GM06990 (cell line): ENCODE results near the gene HERC2.
"Not testable (repeated sequence)": the region's sequence is repeated elsewhere in the genome, so short reads cannot be mapped to it uniquely, and the experiment has no call there.

Experiments used
- DNase-seq: peaks from one replicate; pipeline ENCODE4 v3.0.0-alpha.2; 2011; ENCODE audit not compliant: insufficient read length; ENCODE audit errors: extremely low read depth
- H3K27me3 ChIP-seq: replicated peaks from 2 replicates; pipeline ENCODE4 v1.6.0; 2011; ENCODE audit warnings: low read length; ENCODE audit not compliant: control insufficient read depth, insufficient read depth
- H3K36me3 ChIP-seq: 2 replicates; pipeline ENCODE4 v1.5.1; 2011; ENCODE audit warnings: low read length; ENCODE audit not compliant: control insufficient read depth, insufficient read depth
- H3K4me3 ChIP-seq: replicated peaks from 2 replicates; pipeline ENCODE4 v1.5.1; 2011; ENCODE audit warnings: low read depth, mild to moderate bottlenecking, control low read depth, low read length
- TF ChIP-seq, protein P1 (sequence below): IDR thresholded peaks from 2 replicates; pipeline ENCODE4 v1.5.1; 2011; ENCODE audit warnings: low read length, control low read depth, mild to moderate bottlenecking, inconsistent platforms; ENCODE audit not compliant: insufficient read depth, poor library complexity, severe bottlenecking

Gene HERC2

DNA sequence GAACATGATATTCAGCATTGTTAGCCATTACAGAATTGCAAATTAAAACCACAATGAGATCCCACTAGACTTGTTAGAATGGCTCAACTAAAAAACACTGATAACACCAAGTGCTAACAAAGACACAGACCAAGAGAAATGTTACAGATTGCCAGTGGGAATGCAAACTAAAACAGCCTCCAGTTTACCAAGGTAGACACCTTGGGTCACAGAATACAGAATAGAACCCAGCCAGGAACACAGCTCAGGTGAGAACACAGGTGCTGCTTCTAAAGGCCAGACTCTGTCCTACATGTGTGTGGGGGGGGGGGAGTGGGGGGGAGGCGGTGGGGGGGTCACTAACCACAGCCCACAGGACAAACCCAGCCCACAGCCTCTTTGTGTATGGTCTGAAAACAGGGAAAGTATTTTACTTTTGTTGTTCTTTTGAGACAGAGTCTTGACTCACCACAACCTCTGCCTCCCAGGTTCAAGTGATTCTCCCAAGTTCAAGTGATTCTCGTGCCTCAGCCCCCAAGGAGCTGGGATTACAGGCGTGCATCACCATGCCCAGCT, 26.9 kb downstream of the HERC2 start:
- DNase-seq, H3K27me3 ChIP-seq, H3K36me3 ChIP-seq, H3K4me3 ChIP-seq: not testable (repeated sequence)

DNA sequence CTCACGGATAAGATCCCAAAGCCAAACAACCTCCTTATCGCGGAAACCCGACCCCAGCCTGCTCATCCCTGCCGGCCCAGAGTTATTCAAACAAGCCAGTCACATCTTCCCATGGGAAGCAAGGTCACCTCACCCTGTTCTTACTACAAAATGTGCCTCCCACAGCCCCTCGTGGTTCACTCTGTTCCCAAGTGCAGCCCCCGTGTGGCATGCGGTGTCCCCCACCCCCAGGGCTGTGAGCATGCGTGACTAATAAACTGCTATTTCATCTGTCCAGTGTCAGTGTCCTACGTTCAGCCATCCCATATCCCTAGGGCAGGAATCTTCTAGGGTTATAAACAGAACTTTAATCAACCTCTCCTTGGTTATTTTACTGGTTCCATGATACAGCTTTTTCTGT, 27.4 kb downstream of the HERC2 start:
- not testable (repeated sequence) for H3K4me3 ChIP-seq, H3K27me3 ChIP-seq, H3K36me3 ChIP-seq, DNase-seq

DNA sequence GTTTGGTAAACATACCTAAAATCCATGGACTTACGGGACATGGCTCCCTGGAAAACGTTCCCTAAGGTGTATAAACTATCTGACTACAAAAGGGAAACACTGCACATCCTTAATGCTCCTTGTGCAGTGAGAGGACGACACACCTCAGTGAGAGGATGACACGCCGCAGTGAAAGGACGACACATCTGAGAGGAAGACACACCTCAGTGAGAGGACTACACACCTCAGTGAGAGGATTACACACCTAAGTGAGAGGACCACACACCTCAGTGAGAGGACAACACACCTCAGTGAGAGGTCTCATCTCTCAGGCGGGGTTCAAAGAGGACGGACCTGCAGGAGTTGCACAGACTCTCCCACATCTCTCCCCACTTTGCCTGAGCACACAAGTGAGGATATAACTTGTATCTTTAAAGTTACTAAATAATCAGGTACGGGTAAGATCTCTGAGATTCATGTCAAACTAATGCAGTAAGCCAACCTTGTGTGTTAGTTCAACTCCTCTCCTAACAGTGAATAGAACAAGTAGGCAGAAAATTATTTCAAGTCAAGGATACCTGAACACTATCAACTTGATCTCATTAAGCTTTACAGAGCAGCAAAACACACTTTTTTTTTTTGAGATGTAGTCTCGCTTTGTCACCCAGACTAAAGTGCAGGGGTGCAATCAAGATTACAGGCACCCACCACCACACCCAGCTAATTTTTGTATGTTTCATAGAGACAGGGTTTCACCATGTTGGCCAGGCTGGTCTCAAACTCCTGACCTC, 32.1 kb downstream of the HERC2 start:
- Histone ChIP-seq H3K36me3 (peaks cover 2% of the 10 kb centered on the region; the same call in 1 of the 2 replicates), H3K4me3 (no peak overlapping the region), H3K27me3 (no peaks in the 10 kb centered on the region)
- TF ChIP-seq, protein P1, sequence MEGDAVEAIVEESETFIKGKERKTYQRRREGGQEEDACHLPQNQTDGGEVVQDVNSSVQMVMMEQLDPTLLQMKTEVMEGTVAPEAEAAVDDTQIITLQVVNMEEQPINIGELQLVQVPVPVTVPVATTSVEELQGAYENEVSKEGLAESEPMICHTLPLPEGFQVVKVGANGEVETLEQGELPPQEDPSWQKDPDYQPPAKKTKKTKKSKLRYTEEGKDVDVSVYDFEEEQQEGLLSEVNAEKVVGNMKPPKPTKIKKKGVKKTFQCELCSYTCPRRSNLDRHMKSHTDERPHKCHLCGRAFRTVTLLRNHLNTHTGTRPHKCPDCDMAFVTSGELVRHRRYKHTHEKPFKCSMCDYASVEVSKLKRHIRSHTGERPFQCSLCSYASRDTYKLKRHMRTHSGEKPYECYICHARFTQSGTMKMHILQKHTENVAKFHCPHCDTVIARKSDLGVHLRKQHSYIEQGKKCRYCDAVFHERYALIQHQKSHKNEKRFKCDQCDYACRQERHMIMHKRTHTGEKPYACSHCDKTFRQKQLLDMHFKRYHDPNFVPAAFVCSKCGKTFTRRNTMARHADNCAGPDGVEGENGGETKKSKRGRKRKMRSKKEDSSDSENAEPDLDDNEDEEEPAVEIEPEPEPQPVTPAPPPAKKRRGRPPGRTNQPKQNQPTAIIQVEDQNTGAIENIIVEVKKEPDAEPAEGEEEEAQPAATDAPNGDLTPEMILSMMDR: no peak
- DNase-seq: no peak

DNA sequence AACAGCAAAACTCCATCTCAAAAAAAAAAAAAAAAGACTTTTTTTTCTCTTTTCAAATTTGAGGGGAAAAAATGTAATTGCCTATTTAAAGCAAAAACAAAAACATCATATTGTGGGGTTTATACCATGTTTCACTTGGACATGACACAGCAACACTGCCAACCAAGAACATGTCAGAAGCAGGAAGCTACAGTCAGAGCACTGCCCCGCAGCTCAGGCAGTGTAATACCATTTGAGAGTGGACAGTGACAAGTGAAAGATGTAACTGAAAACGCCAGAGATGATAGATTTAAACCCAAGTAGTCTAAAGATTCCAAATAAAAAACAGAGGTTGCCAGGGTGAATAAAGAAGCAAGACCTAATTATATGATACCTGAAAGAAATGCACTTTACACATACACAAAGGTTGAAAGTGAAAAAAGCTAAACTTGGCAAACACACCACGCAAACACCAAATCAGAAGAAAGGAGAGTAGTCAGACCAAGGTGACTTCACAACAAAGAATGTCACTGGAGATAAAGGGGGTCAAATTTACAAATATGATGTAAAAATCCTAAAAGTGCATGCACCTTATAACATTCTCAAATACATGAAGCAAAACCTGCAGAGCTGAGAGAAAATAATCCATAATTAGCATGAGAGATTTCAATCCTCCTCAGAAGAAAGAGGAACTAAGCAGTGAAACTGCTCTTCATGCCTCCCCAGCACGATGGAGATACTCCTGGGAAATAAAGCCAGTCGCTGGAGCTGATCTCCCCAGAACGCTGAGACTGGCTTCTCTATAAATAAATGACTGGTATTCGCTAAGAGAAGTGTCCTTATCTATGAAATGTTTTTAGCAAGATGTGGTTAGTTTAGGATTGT, 32.9 kb downstream of the HERC2 start:
- H3K4me3 ChIP-seq, DNase-seq, H3K27me3 ChIP-seq, H3K36me3 ChIP-seq: not testable (repeated sequence)

DNA sequence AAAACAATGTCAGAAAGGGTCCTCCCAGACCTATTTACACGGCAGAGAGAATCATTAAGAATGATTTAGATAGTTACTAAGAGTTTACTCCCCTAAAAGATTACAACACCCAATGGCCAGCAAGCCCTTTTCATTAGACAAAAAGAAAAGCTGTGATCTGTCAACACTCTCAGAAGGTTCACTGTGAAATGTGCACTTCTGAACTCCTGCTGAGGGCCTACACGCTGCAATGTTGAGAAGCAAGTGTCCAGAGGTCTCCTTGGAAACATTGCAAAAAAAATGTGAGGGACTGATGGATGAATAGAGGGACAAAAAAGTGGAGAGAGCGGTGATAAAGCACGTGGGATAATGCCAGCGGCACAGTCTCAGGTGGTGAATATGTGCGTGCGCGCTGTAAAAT, 35.3 kb downstream of the HERC2 start:
- H3K36me3 ChIP-seq, H3K4me3 ChIP-seq, DNase-seq, H3K27me3 ChIP-seq: not testable (repeated sequence)

DNA sequence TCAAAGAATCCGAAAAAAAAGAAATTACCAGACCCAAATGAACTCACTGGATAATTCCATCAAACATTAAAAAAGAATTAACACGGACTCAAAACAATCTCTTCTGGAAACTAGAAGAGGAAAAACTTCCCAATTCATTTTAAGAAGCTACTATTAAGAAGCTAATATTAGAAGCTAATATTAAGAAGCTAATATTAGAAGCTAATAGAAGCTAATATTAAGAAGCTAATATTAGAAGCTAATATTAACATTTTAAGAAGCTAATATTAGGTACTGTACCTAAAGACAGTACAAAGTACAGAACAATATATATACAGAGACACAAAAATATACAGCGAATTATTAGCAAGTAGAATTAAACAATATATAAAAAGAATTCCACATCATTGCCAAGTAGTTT, 35.9 kb downstream of the HERC2 start:
- Histone ChIP-seq H3K36me3 (no peaks in the 10 kb centered on the region; the same call in 1 of the 2 replicates), H3K27me3 (no peaks in the 10 kb centered on the region), H3K4me3 (no peak overlapping the region)
- TF ChIP-seq, protein P1: no peak
- DNase-seq: no peak

DNA sequence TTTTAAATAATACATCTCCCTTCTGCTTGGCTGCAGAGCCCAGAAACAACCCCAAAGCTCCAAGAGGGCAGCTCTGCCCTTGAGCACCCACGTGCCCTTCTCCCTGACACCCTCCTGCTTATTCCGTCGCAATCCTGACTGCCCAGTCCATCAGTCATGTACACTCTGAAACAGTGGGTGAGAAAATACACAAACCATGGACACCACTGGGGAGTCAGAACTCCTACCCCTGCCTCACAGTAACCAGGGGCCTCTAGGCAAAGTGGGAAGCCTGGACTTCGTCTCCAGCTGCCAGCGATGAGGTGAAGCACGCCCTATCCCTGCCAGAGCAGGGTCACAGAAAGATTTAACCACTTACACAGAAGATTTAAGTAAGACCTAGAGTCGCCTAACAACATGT, 40.1 kb downstream of the HERC2 start:
- Histone ChIP-seq H3K27me3 (no peaks in the 10 kb centered on the region), H3K36me3 (no peaks in the 10 kb centered on the region; the same call in none of the 2 replicates), H3K4me3 (no peak overlapping the region)
- DNase-seq: no peak
- TF ChIP-seq, protein P1: no peak
